KMS-11 (cell line): ENCODE measurements around the gene DCBLD1.

ENCODE experiments used
- H2AFZ ChIP-seq: fragments of 200-600 bp; sonication (generic); 2 replicates; pipeline ENCODE4 v1.6.1; 2016; ENCODE audit warnings: antibody characterized with exemption, mixed run types, low read depth
- H3K27ac ChIP-seq: fragments of 200-600 bp; sonication (generic); 2 replicates; pipeline ENCODE4 v1.6.1; 2016; ENCODE audit warnings: mild to moderate bottlenecking, mixed run types
- H3K27me3 ChIP-seq: fragments of 200-600 bp; sonication (generic); 2 replicates; pipeline ENCODE4 v1.6.1; 2017; ENCODE audit warnings: mild to moderate bottlenecking, low read depth, mixed run types, moderate library complexity; ENCODE audit not compliant: insufficient read depth
- H3K36me3 ChIP-seq: fragments of 200-600 bp; sonication (generic); 2 replicates; pipeline ENCODE4 v1.6.1; 2017; ENCODE audit warnings: mild to moderate bottlenecking, mixed run types; ENCODE audit not compliant: insufficient read depth
- H3K4me1 ChIP-seq: fragments of 200-600 bp; sonication (generic); 2 replicates; pipeline ENCODE4 v1.6.1; 2016; ENCODE audit warnings: mild to moderate bottlenecking, low read depth, mixed run types; ENCODE audit not compliant: poor library complexity, severe bottlenecking
- H3K4me2 ChIP-seq: fragments of 200-600 bp; sonication (generic); 2 replicates; pipeline ENCODE4 v1.7.0; 2016; ENCODE audit warnings: mild to moderate bottlenecking, mixed run types
- H3K4me3 ChIP-seq: fragments of 200-600 bp; sonication (generic); IDR thresholded peaks from 2 replicates; pipeline ENCODE4 v1.6.1; 2017; ENCODE audit warnings: low read depth, low read length, mixed read lengths; ENCODE audit not compliant: insufficient read depth
- H3K79me2 ChIP-seq: fragments of 200-600 bp; sonication (generic); 2 replicates; pipeline ENCODE4 v1.6.1; 2016; ENCODE audit warnings: low read depth, mixed run types; ENCODE audit not compliant: insufficient read depth
- H3K9ac ChIP-seq: fragments of 200-600 bp; sonication (generic); 2 replicates; pipeline ENCODE4 v1.6.1; 2016; ENCODE audit warnings: mild to moderate bottlenecking, mixed run types
- H4K20me1 ChIP-seq: fragments of 200-600 bp; sonication (generic); 2 replicates; pipeline ENCODE4 v1.6.1; 2016; ENCODE audit warnings: mild to moderate bottlenecking, mixed run types; ENCODE audit not compliant: insufficient read depth
- CTCF ChIP-seq: fragments of 200-600 bp; sonication (generic); conservative IDR thresholded peaks from 2 replicates; pipeline ENCODE4 v1.6.1; 2017; ENCODE audit warnings: low read depth, mild to moderate bottlenecking, antibody characterized with exemption, low read length, moderate library complexity, mixed read lengths

DCBLD1 gene

DNA sequence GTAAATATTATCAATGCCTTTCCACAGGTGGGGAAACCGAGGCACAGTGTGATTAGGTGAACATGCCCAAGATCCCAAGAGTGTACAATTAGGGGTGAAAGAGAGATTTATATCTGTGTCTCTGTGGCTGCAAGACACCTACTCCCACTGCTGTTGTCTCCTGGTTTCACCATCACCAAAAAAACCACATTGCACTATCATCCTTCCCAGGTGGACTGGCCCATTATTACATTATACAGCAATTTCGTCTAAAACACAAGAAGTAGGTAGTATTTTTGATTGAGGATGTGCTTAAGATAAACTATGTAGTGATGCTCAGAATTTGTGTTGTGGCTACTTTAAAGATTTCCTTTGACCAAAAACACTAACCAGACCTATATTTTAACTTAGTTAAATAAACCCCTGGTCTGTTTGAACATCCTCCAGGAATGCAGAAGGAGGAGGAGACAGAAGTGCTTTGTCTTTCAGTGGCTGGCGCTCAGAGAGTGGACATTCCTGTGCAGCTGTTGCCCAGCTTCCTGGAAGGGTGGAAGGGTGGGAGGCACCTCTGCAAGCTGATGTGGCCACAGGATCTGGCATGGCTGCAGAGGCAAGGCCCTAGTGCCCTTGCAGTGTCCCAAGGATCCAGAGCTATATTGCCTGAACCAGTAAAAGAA lies 23.8 kb downstream of the DCBLD1 start:
- TF ChIP-seq CTCF = no peak
- Histone ChIP-seq H3K27ac (no peak overlapping the region), H3K36me3 (no peaks in the 10 kb centered on the region), H3K9ac (no peak overlapping the region), H3K27me3 (no peaks in the 10 kb centered on the region), H3K4me3 (no peak overlapping the region), H2AFZ (no peak overlapping the region), H3K4me1 (peaks cover 17% of the 10 kb centered on the region), H4K20me1 (no peaks in the 10 kb centered on the region), H3K79me2 (no peaks in the 10 kb centered on the region), H3K4me2 (no peak overlapping the region)

DNA sequence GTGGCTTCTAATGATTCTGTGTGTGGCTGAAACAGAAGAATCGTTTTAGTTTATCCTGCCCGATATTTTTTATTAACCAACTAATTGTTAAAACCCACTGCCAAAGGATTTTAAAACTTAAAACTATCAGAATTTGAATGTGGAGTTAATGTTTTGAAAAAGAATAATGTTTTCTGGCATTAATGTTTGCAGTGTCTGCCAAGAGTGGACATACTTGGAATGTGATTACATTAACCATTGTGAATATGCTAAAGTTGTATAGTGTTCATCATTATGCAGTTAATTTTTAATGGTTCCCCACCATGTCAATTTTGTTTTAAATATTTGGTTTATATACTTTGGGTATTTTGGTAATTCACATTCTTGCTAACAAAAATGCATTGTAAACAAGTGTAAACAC lies 24.4 kb downstream of the DCBLD1 start:
- H3K4me3 ChIP-seq = no peak overlapping the region
- peaks cover 17% of the 10 kb centered on the region for H3K4me1 ChIP-seq
- H3K4me2 ChIP-seq = no peak overlapping the region
- no peak overlapping the region for H2AFZ ChIP-seq
- no peaks in the 10 kb centered on the region for H3K27me3 ChIP-seq
- H3K79me2 ChIP-seq = no peaks in the 10 kb centered on the region
- no peaks in the 10 kb centered on the region for H4K20me1 ChIP-seq
- no peak for TF ChIP-seq CTCF
- no peak overlapping the region for H3K9ac ChIP-seq
- no peak overlapping the region for H3K27ac ChIP-seq
- H3K36me3 ChIP-seq = no peaks in the 10 kb centered on the region

DNA sequence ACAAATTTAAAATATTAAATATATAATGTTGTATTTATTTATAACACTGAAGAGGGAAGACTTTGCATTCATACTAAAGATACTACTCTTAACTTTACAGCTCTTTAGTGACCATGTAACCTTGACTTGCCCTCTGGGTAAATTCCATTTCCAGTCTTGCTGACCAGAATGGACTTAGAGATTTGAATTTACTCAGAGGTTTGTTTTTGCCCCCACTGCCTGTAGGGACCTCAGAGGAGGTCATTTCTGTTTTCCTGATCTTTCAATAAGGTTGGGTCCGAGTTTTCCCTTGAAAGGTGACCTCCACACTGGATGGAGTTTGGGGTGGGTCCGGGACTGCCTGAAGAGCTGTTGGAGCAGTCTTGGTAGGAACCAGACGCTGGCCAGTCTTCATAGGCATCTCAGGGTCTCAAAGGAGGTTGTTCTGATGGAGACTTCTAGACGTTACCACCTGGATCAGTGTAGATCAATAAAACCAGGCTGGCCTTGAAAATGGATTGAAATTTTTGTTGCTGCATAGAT lies 26.0 kb downstream of the DCBLD1 start:
- H3K79me2 ChIP-seq = no peaks in the 10 kb centered on the region

GRCh38 chr6:117509021-117509420 lies 26.5 kb downstream of the DCBLD1 start:
- Histone ChIP-seq H3K36me3 (no peaks in the 10 kb centered on the region), H3K27ac (no peak overlapping the region), H3K4me2 (no peak overlapping the region), H3K4me3 (no peak overlapping the region), H3K9ac (no peak overlapping the region), H4K20me1 (no peaks in the 10 kb centered on the region), H3K4me1 (peaks cover 17% of the 10 kb centered on the region), H2AFZ (no peak overlapping the region), H3K27me3 (no peaks in the 10 kb centered on the region), H3K79me2 (no peaks in the 10 kb centered on the region)
- TF ChIP-seq CTCF = no peak

More for the DNA sequence above, 26.0 kb downstream of the DCBLD1 start:
- Histone ChIP-seq H3K27me3 (no peaks in the 10 kb centered on the region), H4K20me1 (no peaks in the 10 kb centered on the region), H3K4me2 (no peak overlapping the region), H3K4me3 (no peak overlapping the region), H3K27ac (no peak overlapping the region), H3K9ac (no peak overlapping the region), H2AFZ (no peak overlapping the region), H3K36me3 (no peaks in the 10 kb centered on the region), H3K4me1 (peaks cover 17% of the 10 kb centered on the region)
- no peak for TF ChIP-seq CTCF
